HL-60/S4 treated with phorbol 12-myristate 13-acetate at 8.2 ng/mL for 4 days and 3 days (cell line): Measurements from ENCODE around the gene GALNT2.

Experiments used
- in situ Hi-C: fragments of 300-500 bp; cut with MboI; formaldehyde crosslinking; loops from 2 replicates; pipeline ENCODE4 v1.15.0; 2022; ENCODE audit warnings: low sequenced_read_pairs

The GALNT2 gene

GRCh38 chr1:230308039-230308438 lies 241.0 kb downstream of the GALNT2 start:
- in situ Hi-C loops = loop anchor here (25.0 kb wide), 1 partner anchor 646 kb away; no protein-coding TSS in a partner anchor

- in situ Hi-C loops = loop anchor here (25.0 kb wide), 1 partner anchor 647 kb away; no protein-coding TSS in a partner anchor
Measured at GRCh38 chr1:230308821-230309220, 241.8 kb downstream of the GALNT2 start.

- in situ Hi-C loops = loop anchor here (25.0 kb wide), 1 partner anchor 647 kb away; no protein-coding TSS in a partner anchor
Measured at GRCh38 chr1:230309646-230310177, 242.7 kb downstream of the GALNT2 start.

- in situ Hi-C loops = loop anchor here (25.0 kb wide), 1 partner anchor 648 kb away; no protein-coding TSS in a partner anchor
Measured at GRCh38 chr1:230310381-230311163, 243.5 kb downstream of the GALNT2 start.

GRCh38 chr1:230312676-230313075 lies 245.6 kb downstream of the GALNT2 start:
- in situ Hi-C loops = loop anchor here (25.0 kb wide), 1 partner anchor 650 kb away; no protein-coding TSS in a partner anchor

- in situ Hi-C loops = loop anchor here (25.0 kb wide), 1 partner anchor 651 kb away; no protein-coding TSS in a partner anchor
Measured at GRCh38 chr1:230313453-230314141, 246.6 kb downstream of the GALNT2 start.

GRCh38 chr1:230314142-230314470 lies 247.1 kb downstream of the GALNT2 start:
- in situ Hi-C loops = loop anchor here (25.0 kb wide), 1 partner anchor 652 kb away; no protein-coding TSS in a partner anchor

- in situ Hi-C loops = loop anchor here (25.0 kb wide), 1 partner anchor 653 kb away; no protein-coding TSS in a partner anchor
Measured at GRCh38 chr1:230315099-230315498, 248.1 kb downstream of the GALNT2 start.

- in situ Hi-C loops = loop anchor here (25.0 kb wide), 1 partner anchor 655 kb away; no protein-coding TSS in a partner anchor
Measured at GRCh38 chr1:230316864-230317745, 250.1 kb downstream of the GALNT2 start.

- in situ Hi-C loops = loop anchor here (25.0 kb wide), 1 partner anchor 656 kb away; no protein-coding TSS in a partner anchor
Measured at GRCh38 chr1:230317823-230318819, 251.1 kb downstream of the GALNT2 start.

GRCh38 chr1:230319014-230319747 lies 252.1 kb downstream of the GALNT2 start:
- in situ Hi-C loops = loop anchor here (25.0 kb wide), 1 partner anchor 657 kb away; no protein-coding TSS in a partner anchor

- in situ Hi-C loops = loop anchor here (25.0 kb wide), 1 partner anchor 659 kb away; no protein-coding TSS in a partner anchor
Measured at GRCh38 chr1:230320804-230321203, 253.8 kb downstream of the GALNT2 start.

- in situ Hi-C loops = loop anchor here (25.0 kb wide), 1 partner anchor 659 kb away; no protein-coding TSS in a partner anchor
Measured at GRCh38 chr1:230321341-230321740, 254.3 kb downstream of the GALNT2 start.

- in situ Hi-C loops = loop anchor here (25.0 kb wide), 1 partner anchor 660 kb away; no protein-coding TSS in a partner anchor
Measured at GRCh38 chr1:230321741-230322420, 254.8 kb downstream of the GALNT2 start.

- in situ Hi-C loops = loop anchor here (25.0 kb wide), 1 partner anchor 660 kb away; no protein-coding TSS in a partner anchor
Measured at GRCh38 chr1:230322421-230322756, 255.4 kb downstream of the GALNT2 start.

- in situ Hi-C loops = loop anchor here (25.0 kb wide), 1 partner anchor 661 kb away; no protein-coding TSS in a partner anchor
Measured at GRCh38 chr1:230322967-230323547, 256.0 kb downstream of the GALNT2 start.

GRCh38 chr1:230323686-230324085 lies 256.6 kb downstream of the GALNT2 start:
- in situ Hi-C loops = loop anchor here (25.0 kb wide), 1 partner anchor 661 kb away; no protein-coding TSS in a partner anchor
